DMS 273 (cell line): ENCODE results near the gene VCP.

Experiments used
- DNase-seq: peaks from one replicate; lab custom pipeline; 2025; ENCODE audit not compliant: unreplicated experiment; lab: John Stamatoyannopoulos, UW

Gene VCP

DNA sequence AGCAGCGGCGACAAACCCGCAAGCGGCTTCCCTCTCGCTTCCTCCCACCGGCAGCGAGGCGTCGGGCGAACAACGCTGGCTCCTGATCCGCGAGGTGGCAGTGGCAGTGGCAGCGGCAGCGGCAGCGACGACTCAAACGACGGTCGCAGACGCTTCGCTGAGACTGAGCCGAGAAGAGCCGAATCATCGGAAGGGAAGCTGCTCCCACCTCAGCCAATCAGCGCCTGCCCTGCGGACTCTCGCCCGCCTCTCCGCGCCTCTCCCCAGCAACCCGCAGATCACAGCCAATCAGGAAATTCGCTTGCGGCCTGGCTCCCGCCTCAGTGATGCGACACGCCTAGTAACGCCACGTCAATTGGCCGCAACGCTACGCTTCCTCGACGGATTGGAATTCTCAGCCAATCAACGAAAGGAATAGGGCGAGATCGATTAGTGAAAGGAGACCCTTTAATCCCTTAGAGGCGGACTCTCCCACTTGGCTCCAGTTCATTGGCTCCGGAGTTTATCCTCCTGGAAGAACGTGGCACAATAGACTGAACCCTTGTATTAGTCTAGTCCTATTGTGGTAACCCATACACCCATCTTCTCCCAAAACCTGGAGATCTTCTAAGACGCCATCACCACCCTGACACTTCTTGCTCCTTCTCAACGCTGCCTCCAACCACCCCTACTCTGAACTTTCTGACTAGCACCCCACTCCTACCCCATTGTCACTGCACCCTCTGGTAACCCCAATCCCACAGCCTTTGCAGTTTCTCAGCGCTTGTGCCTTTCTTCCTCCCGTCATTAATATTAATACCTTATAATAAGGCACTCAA is at the start of gene VCP:
VCP (minus strand) TSS at position 165 of the 818 bp plus-strand sequence. CDS start 272 bp downstream, outside the sequence.
- DNase-seq = peak; percentile 99

- DNase-seq = peak; percentile 96
Observed at GRCh38 chr9:35116898-35117551, 44.6 kb upstream of the VCP start.

GRCh38 chr9:35116539-35116897 is 44.1 kb upstream of the VCP start:
- no peak for DNase-seq

- peak; percentile 98 for DNase-seq
Observed at GRCh38 chr9:35115680-35116538, 43.5 kb upstream of the VCP start, which contains the start of gene ATOSB. Gene ATOSB (minus strand): TSS chr9:35115862. CDS start chr9:35108274, 7,588 bp downstream.

DNA sequence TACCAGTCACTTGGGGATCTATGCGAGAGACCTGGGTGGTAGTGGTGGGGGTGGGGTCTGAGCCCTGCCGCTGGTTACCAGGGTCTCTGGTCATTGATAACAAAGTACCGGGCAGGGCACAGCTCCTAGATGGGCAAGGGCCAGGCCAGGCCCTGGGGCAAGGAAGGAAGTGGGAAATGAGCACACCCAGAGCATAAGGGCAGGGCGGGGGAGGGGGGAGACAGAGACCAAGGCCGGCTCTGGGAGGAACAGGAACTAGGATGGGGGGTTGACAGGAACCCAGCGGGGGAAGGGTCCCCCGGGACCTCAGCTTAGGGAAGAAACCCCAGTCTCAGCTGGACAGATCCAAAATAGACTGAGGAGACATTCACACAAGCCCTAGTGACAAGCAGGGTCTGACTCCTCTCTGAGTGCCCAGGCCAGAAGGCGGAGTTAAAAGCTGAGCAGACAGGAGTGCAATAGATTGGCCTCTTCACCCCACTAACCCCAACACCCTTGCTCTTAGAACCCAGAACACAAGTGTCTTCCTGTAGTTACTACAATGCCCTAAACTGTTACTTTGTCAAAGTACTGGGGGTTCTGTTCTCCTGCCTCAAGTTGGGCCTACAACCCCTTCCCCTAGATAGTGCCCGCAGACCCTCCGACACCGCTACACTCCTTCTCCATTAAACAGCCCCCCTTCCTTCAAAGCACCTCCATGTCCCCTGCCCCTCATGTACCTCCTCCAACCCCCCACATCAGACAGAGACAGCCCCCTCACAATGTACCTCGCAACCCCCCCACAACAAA is 42.6 kb upstream of the VCP start:
- DNase-seq = peak; percentile 55

- DNase-seq = peak; percentile 94
Observed at GRCh38 chr9:35114113-35114839, 41.9 kb upstream of the VCP start.

DNA sequence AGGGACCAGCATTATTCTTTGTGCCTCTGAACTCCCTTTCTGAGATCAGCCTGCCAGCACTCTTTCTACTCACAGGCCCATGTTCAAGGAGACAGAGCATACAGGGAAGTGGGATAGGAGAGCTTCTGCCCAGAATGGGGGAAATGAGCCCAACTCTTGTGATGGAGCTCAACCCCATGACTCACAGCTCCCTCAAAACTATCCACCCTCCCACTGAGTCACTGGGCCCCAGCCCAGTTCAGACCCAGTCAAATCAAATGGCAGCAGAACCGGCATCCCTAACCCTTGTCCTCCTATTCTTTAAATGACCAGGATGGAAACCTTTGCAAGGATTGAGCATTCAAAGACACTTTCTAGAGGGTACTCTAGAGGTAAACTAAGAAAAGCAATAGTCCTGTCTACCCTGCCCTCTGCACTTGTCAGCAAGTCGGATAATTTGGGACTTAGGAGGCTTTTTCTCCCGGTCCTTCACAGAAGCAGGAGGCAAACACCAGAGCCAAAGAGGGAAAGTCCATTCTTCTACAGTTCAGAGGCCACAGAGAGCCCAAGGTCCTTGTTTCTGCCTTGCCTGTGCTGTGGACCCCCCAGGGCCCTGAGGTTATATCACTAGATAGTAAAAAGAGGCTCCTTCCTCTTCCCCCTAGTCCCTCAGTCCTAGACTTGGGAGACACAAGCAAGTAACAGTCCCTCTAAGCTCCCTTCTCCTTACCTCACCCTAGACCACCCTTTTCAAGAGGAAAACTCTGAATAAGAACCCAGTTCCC is 40.0 kb upstream of the VCP start:
- no peak for DNase-seq

DNA sequence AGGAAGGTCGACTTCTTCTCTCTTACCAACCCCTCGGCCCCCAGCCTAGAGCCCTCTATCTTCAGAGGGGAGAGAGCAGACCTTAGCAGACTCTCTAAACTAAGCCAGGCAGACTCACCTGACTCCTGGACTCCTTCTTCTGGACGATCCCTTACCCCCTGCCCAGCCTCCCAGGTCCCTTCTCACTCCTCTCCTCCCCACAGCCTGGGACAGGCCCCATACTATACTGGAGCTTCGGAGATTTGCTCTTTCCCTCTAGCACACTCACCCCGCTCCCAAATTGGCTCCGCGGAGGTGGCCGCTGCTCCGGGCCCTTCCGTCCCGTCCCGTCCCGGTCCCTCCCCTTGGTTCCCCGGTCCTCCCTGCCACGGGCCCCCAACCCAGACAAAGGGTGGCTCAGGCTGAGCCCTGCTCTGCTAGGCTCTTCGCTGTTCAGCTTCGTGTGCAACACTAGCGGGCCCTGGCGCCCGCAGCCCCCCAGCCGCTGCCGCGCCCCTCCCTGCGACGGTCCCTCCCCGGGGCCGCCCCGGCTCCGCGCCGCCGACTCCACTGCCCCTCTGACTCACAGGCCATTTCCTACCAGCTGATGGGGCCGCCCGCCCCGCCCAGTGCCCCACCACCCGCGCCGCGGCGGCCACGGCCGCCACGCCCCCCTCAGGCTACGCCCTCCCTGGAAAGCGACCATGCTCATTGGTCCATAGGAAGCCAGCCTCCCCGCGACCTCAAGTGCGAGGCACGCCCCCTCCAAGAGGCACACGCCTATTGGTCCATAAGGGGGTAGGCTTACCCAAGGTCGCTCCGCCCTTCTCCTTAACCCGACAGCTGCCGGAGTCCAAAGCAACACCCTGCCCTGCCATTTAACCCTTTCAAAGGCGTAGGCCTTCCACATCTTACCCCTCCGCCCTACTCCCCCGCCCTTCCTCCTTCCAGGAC is 38.8 kb upstream of the VCP start:
- DNase-seq = peak; percentile 99

DNA sequence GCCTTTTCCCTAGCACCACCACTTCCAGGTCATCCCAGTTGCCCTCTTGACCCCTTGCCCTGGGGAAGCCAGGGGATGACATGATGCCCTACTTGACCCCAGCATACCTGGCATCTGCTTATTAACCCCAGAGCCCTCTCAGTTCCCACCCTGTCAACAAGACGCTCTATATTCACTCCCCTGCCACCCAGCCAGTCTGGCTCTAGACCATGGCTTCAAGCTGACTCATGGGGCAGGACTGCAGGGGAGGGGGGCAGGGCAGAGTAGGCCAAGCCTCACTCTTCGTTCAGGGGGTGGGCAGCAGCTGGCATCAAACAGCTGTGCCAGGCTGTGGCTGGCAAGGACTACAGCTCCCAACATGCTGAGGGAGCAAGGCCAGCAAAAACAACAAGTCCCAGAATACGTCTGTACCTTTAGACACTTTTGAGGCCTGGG is 37.9 kb upstream of the VCP start:
- DNase-seq = peak; percentile 86

- DNase-seq = no peak
Observed at GRCh38 chr9:35108946-35109575, 36.6 kb upstream of the VCP start.

- DNase-seq = no peak
Observed at GRCh38 chr9:35108461-35108860, 36.0 kb upstream of the VCP start.

- DNase-seq = no peak
Observed at GRCh38 chr9:35107297-35108290, 35.2 kb upstream of the VCP start.

GRCh38 chr9:35106343-35106730 is 33.9 kb upstream of the VCP start:
- DNase-seq = no peak

DNA sequence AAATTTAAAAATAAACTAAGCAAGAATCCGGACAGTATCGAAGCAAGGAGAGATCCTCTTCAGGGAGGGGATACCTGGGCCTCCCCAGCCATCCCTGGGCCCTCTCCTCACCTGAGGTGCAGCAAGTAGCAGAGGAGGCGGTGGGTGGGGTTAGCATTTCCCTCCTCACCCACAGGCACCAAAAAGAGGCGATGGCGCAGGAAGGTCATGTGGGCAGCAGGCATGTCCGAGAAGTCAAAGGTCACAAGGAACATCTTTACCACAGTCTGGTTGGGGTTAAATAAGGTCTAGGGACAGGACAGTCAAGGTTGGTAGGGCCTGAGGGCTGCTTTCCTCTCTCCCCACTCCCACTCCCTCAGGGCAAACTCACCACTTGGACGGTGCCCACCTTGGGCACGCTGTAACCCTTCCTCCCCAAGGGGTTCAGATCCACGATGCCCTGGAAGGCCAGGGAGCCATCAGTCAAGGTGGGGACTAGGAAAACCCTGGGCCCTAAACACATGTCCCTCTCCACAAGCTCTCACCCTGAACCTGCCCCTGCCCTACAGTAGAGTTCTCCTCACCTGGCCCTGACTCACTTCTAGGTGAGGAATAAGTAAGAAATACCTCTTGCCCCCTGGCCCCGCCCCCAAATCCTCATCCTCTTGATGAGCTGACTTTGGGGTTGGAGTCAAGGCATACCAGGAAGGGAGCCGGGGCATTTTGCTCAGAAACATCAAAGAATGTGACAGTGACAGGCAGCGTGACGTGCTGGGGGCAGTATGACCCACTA is 33.3 kb upstream of the VCP start:
- no peak for DNase-seq

GRCh38 chr9:35105126-35105525 is 32.7 kb upstream of the VCP start:
- DNase-seq = no peak

- DNase-seq = no peak
Observed at GRCh38 chr9:35104586-35104985, 32.2 kb upstream of the VCP start.
